Thoracic aorta (tissue), 2 donors: ENCODE data around the gene CFHR4. TPM values are rescaled to one million over a fixed set of nuclear protein-coding genes. Genes with fewer than 3 reads are reported as not detected.
"Not testable (repeated sequence)": the region's sequence is repeated elsewhere in the genome, so short reads cannot be mapped to it uniquely, and the experiment has no call there.

Source experiments
- ATAC-seq: fragments of 150-250 bp; one replicate; pipeline ENCODE4 v1.8.0; 2017; ENCODE audit warnings: low read depth; ENCODE audit not compliant: insufficient number of reproducible peaks, low FRiP score
- DNase-seq: peaks from one replicate; pipeline ENCODE4 v3.0.0-alpha.2; 2020; ENCODE audit warnings: low spot score
- H3K27ac ChIP-seq, 2 donors: fragments of 200-600 bp; sonication (generic); 1 replicate in 1 of 2; 2 replicates in 1 of 2; pipeline ENCODE4 v1.5.1; 2016; ENCODE audit warnings: mild to moderate bottlenecking in 2 of 2, moderate library complexity in 2 of 2
- H3K27me3 ChIP-seq: fragments of 200-600 bp; sonication (generic); replicated peaks from 2 replicates; pipeline ENCODE4 v1.6.0; 2016; ENCODE audit warnings: mild to moderate bottlenecking; ENCODE audit not compliant: insufficient read depth
- H3K36me3 ChIP-seq: fragments of 200-600 bp; sonication (generic); one replicate; pipeline ENCODE4 v1.5.1; 2016
- H3K4me1 ChIP-seq, 2 donors: fragments of 200-600 bp; sonication (generic); 1 replicate in 1 of 2; 2 replicates in 1 of 2; pipeline versions ENCODE4 v1.5.1 to v1.6.0; 2016; ENCODE audit warnings: low read depth in 2 of 2, mild to moderate bottlenecking in 1 of 2; ENCODE audit not compliant: control insufficient read depth in 1 of 2
- H3K4me3 ChIP-seq: fragments of 200-600 bp; sonication (generic); 2 replicates; pipeline ENCODE4 v1.5.1; 2016; ENCODE audit warnings: mild to moderate bottlenecking
- H3K9me3 ChIP-seq: fragments of 200-600 bp; sonication (generic); 2 replicates; pipeline ENCODE4 v1.5.1; 2016
- total RNA-seq, 2 donors: library from RNA; depleted of rRNA; stranded (reverse); fragments of >200 nt; gene quantifications; one replicate each; pipeline versions ENCODE4 v1.1.0 to v1.2.3, GENCODE V29; 2016
- TF ChIP-seq, protein P1 (sequence below): fragments of 200-600 bp; sonication (generic); IDR thresholded peaks from one replicate; pipeline ENCODE4 v1.5.1; 2019; ENCODE audit warnings: antibody characterized with exemption

The CFHR4 gene
- total RNA-seq: not detected

DNA sequence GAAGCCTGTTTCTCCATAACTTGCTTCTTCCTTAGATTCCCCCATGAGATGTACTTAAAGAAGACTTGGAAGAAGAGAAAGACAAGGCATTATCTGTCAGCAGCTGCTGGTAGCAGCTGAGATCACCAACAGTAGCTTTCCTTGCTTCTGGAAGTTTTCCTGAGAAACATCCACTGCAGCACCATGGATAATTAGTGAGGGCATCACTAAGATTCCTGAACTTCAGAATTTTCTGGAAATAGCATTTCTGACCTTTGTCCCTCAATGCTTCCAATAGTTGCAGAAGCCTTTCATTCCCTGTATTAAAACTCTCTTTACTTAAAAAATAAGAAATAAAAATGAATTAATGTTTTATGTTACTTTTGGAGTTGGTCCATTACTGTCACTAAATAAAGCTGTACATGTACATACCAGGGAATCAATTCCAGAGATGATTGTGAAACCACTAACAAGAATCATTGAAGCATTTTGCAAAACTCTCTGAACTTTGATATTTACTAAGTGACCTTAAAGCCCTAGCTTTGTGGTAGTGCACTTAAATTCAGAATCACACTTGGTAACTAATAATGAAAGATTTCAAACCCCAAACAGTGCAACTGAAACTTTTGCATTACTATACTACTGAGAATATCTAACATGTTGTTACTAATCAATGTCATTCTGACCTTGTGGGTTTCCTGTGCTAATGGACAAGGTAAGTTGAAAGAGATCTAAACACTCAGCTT is at the start of gene CFHR4:
TSS of gene CFHR4 (plus strand) at position 538 of the 725 bp plus-strand sequence. CDS start at position 637, 99 bp downstream.
- H3K27me3 ChIP-seq: no peaks in the 10 kb centered on the region
- H3K9me3 ChIP-seq: no peaks in the 10 kb centered on the region
- ATAC-seq: no peak
- no peak for DNase-seq
- H3K4me3 ChIP-seq: no peak within 1 kb of the TSS
- no peak within 1 kb of the TSS for H3K27ac ChIP-seq
- H3K4me1 ChIP-seq: no peaks in the 10 kb centered on the region
- no peaks in the 10 kb centered on the region for H3K36me3 ChIP-seq
- TF ChIP-seq, protein P1, sequence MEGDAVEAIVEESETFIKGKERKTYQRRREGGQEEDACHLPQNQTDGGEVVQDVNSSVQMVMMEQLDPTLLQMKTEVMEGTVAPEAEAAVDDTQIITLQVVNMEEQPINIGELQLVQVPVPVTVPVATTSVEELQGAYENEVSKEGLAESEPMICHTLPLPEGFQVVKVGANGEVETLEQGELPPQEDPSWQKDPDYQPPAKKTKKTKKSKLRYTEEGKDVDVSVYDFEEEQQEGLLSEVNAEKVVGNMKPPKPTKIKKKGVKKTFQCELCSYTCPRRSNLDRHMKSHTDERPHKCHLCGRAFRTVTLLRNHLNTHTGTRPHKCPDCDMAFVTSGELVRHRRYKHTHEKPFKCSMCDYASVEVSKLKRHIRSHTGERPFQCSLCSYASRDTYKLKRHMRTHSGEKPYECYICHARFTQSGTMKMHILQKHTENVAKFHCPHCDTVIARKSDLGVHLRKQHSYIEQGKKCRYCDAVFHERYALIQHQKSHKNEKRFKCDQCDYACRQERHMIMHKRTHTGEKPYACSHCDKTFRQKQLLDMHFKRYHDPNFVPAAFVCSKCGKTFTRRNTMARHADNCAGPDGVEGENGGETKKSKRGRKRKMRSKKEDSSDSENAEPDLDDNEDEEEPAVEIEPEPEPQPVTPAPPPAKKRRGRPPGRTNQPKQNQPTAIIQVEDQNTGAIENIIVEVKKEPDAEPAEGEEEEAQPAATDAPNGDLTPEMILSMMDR: no peak

DNA sequence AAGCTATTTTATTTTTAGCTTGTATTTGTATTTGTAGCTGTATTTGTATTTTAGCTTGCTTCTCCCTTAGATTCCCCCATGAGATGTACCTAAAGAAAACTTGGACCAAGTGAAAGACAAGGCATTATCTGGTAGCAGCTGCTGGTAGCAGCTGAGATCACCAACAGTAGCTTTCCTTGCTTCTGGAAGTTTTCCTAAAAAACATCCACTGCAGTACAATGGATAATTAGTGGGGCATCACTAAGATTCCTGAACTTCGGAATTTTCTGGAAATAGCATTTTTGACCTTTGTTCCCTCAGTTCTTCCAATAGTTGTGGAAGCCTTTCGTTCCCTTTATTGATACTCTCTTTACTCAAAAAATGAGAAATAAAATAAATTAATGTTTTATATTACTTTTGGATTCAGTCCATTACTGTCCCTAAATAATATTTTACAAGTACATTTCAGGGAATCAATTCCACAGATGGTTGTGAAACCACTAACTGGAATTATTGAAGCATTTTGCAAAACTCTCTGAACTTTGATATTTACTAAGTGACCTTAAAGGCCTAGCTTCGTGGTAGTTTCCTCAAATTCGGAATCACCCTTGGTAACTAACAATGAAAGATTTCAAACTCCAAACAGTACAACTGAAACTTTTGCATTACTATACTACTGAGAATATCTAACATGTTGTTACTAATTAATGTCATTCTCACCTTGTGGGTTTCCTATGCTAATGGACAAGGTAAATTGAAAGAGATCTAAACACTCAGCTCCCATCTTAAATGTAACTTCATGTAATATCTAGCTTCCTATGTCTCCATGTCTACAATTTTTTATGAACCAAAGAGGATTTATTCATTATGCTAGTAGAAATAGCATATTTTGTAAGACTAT is 38.0 kb upstream of the CFHR4 start:
- H3K27me3 ChIP-seq, H3K4me1 ChIP-seq, H3K9me3 ChIP-seq, ATAC-seq, H3K36me3 ChIP-seq, DNase-seq, H3K27ac ChIP-seq, H3K4me3 ChIP-seq: not testable (repeated sequence)

DNA sequence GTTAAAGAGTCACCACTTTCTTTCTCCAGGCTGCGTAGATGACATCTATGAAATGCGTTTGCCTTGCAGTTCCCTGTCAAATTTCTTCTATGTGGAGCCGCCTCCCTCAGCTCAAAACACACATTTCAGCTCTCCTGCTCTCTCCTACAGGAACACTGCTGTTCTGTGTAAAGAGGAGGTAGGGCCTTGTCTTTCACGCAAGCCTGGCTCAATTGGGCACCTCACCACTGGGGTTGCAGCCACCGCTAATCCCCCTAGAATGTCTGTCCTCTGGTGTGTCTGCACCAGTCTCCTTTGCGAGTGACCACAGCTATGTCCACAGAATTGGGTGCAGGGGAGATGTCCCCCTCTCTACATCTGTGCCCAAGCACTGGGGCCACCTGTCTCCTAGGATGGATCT is 31.8 kb upstream of the CFHR4 start:
- no peak for ATAC-seq
- no peak for DNase-seq
- Histone ChIP-seq H3K4me3 (no peak overlapping the region), H3K27me3 (no peaks in the 10 kb centered on the region), H3K36me3 (no peaks in the 10 kb centered on the region), H3K27ac (no peak overlapping the region), H3K4me1 (no peaks in the 10 kb centered on the region), H3K9me3 (no peaks in the 10 kb centered on the region)
- TF ChIP-seq, protein P1: no peak

DNA sequence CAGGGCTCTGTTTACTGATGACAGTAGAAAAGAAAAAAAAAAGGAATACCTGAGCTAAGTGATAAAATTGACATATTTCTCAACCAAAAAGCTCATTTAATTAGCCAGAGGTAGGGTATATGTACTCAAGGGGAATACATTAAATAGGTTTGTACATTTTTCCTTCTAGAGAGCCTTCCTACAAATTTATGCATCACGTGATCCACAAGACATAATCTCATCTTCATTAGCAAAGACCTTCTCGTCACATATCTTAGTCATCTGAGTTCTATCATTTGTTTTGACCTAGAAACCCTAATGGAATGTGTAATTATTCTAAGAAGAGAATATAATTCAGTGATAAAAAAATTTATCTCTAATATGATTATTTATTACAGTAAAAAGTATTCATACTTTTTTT is 30.7 kb upstream of the CFHR4 start:
- Histone ChIP-seq H3K36me3 (no peaks in the 10 kb centered on the region), H3K27ac (no peak overlapping the region), H3K9me3 (no peaks in the 10 kb centered on the region), H3K4me1 (no peaks in the 10 kb centered on the region), H3K27me3 (no peaks in the 10 kb centered on the region), H3K4me3 (no peak overlapping the region)
- no peak for ATAC-seq
- TF ChIP-seq, protein P1: no peak
- no peak for DNase-seq

DNA sequence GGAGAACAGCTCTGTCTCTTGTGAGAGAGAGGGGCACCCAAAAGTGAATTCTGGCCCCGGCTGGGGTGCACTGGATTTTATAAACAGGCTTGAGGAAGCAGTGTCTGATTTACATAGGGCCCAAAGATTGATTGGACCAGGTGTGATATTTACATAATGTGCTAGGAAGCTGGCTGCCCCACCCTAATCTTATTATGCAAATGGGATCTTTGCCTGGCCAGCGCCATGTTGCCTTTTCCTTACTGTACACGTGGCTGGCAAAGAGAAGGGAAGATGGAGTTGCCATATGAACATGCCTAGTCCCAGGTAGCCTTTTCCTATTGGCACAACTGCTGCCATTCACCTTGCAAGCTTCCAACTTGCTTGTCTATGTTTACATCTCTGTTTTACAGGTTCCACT is 29.0 kb upstream of the CFHR4 start:
- Histone ChIP-seq H3K4me3 (no peak overlapping the region), H3K27me3 (no peaks in the 10 kb centered on the region), H3K36me3 (no peaks in the 10 kb centered on the region), H3K9me3 (no peaks in the 10 kb centered on the region), H3K27ac (no peak overlapping the region), H3K4me1 (no peaks in the 10 kb centered on the region)
- TF ChIP-seq, protein P1: no peak
- ATAC-seq: no peak
- no peak for DNase-seq
